Kidney (tissue), 14 donors: ENCODE measurements around the gene TMEM184A. TPM values are rescaled to one million over a fixed set of nuclear protein-coding genes. Genes with fewer than 3 reads are reported as not detected.

Experiments
- DNase-seq, 5 donors: peaks; one replicate each; pipeline ENCODE4 v3.0.0-alpha.2; 2013 to 2020
- FAIRE-seq: peaks from 2 replicates; lab custom pipeline; 2012; peaks lifted over from hg19 to GRCh38; lab: Jason Lieb, UNC
- H3K27ac ChIP-seq, 2 donors: one replicate each; pipeline ENCODE4 v1.7.0; 2013; ENCODE audit warnings: low read depth in 2 of 2, low read length in 2 of 2, inconsistent platforms in 1 of 2
- H3K27me3 ChIP-seq: one replicate; pipeline ENCODE4 v1.7.1; 2013; ENCODE audit warnings: low read length, inconsistent platforms; ENCODE audit not compliant: control insufficient read depth, insufficient read depth
- H3K36me3 ChIP-seq, 3 donors: one replicate each; pipeline versions ENCODE4 v1.7.0 to v1.7.1; 2013; ENCODE audit warnings: low read length in 3 of 3, control low read depth in 1 of 3, inconsistent platforms in 1 of 3; ENCODE audit not compliant: insufficient read depth in 3 of 3, control insufficient read depth in 2 of 3
- H3K4me1 ChIP-seq, 3 donors: one replicate each; pipeline versions ENCODE4 v1.7.0 to v1.7.1; 2013; ENCODE audit warnings: low read length in 3 of 3, inconsistent platforms in 1 of 3, low read depth in 1 of 3; ENCODE audit not compliant: control insufficient read depth in 2 of 3, insufficient read depth in 2 of 3
- H3K4me3 ChIP-seq, 3 donors: one replicate each; pipeline versions ENCODE4 v1.7.0 to v1.8.1; 2013; ENCODE audit warnings: low read length in 3 of 3, control low read depth in 1 of 3, inconsistent platforms in 1 of 3
- H3K9ac ChIP-seq, 3 donors: one replicate each; pipeline versions ENCODE4 v1.7.0 to v1.7.1; 2013; ENCODE audit warnings: low read length in 3 of 3, control low read depth in 1 of 3, inconsistent platforms in 1 of 3
- H3K9me3 ChIP-seq, 3 donors: one replicate each; pipeline versions ENCODE4 v1.7.0 to v1.7.1; 2013; ENCODE audit warnings: low read length in 3 of 3, control low read depth in 1 of 3, inconsistent platforms in 1 of 3; ENCODE audit not compliant: control insufficient read depth in 2 of 3, insufficient read depth in 1 of 3
- intact Hi-C: fragments of 100-400 bp; cut with DNase I; formaldehyde crosslinking; loops from one replicate; pipeline ENCODE4 v1.11.1; 2022
- polyA plus RNA-seq: library from polyadenylated mRNA; stranded (reverse); fragments of 350-450 nt; fragmentation: Illumina TruSeq; extraction: RNeasy Lipid Tissue Mini Kit (QIAGEN cat#74804); gene quantifications from one replicate; pipeline ENCODE4 v1.2.3, GENCODE V29; 2014; ENCODE audit warnings: low read depth, low replicate concordance; ENCODE audit not compliant: insufficient read depth
- total RNA-seq: library from RNA; stranded (reverse); fragmentation: NEBNext Ultra II Directional; extraction: Animal tissue kit (Norgen Biotek cat#: 25700); gene quantifications from one replicate; pipeline ENCODE4 v1.2.1, GENCODE V29; 2021
- TF ChIP-seq, protein P1 (sequence below): IDR thresholded peaks from 3 replicates; pipeline ENCODE4 v1.5.1; 2012; ENCODE audit warnings: mild to moderate bottlenecking, moderate library complexity, borderline replicate concordance; ENCODE audit not compliant: insufficient read depth; ENCODE audit errors: extremely low read depth
- donor health status: control.
- donor health status: control.
- donor health status: control.
- donor health status: control.
- donor health status: control.
- donor health status: DM: yes; HTN: yes; CAD: no.
- donor health status: Normal renal cell carcinoma (clear cell type).

The TMEM184A gene
- total and polyA plus RNA-seq, 2 donors from 2014 or later: 6.8 to 11.0 TPM

GRCh38 chr7:1558841-1559625 lies 3.0 kb upstream of the TMEM184A start:
- H3K27ac ChIP-seq: no peak overlapping the region
- DNase-seq: peak in 2 of 5 donors; percentile 57 to 77
- TF ChIP-seq, protein P1, sequence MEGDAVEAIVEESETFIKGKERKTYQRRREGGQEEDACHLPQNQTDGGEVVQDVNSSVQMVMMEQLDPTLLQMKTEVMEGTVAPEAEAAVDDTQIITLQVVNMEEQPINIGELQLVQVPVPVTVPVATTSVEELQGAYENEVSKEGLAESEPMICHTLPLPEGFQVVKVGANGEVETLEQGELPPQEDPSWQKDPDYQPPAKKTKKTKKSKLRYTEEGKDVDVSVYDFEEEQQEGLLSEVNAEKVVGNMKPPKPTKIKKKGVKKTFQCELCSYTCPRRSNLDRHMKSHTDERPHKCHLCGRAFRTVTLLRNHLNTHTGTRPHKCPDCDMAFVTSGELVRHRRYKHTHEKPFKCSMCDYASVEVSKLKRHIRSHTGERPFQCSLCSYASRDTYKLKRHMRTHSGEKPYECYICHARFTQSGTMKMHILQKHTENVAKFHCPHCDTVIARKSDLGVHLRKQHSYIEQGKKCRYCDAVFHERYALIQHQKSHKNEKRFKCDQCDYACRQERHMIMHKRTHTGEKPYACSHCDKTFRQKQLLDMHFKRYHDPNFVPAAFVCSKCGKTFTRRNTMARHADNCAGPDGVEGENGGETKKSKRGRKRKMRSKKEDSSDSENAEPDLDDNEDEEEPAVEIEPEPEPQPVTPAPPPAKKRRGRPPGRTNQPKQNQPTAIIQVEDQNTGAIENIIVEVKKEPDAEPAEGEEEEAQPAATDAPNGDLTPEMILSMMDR: no peak

GRCh38 chr7:1558181-1558811 lies 2.3 kb upstream of the TMEM184A start:
- intact Hi-C loops: no loop called here
- no peaks in the 10 kb centered on the region for H3K27me3 ChIP-seq
- H3K9me3 ChIP-seq: no peaks in the 10 kb centered on the region
- DNase-seq (peak; percentile 57 to 79 (median 66)), FAIRE-seq (no peak)
- TF ChIP-seq, protein P1: peak; percentile 7
- H3K4me3 ChIP-seq: no peak overlapping the region
- H3K27ac ChIP-seq: no peak overlapping the region
- peak overlapping the region in 1 of 3 donors; percentile 26 for H3K9ac ChIP-seq
- peaks cover 0 to 17% (median 11%) of the 10 kb centered on the region in 3 donors for H3K4me1 ChIP-seq
- no peaks in the 10 kb centered on the region for H3K36me3 ChIP-seq

More at GRCh38 chr7:1558841-1559625, 3.0 kb upstream of the TMEM184A start:
- H3K9me3 ChIP-seq: no peaks in the 10 kb centered on the region
- intact Hi-C loops: no loop called here
- peaks cover 0 to 17% (median 11%) of the 10 kb centered on the region in 3 donors for H3K4me1 ChIP-seq
- peak overlapping the region in 1 of 3 donors; percentile 26 for H3K9ac ChIP-seq
- no peak overlapping the region for H3K4me3 ChIP-seq
- no peak for FAIRE-seq
- no peaks in the 10 kb centered on the region for H3K27me3 ChIP-seq
- H3K36me3 ChIP-seq: no peaks in the 10 kb centered on the region

- TF ChIP-seq, protein P1: no peak
- H3K36me3 ChIP-seq: no peaks in the 10 kb centered on the region
- intact Hi-C loops: no loop called here
- H3K9ac ChIP-seq: no peak overlapping the region
- H3K9me3 ChIP-seq: no peaks in the 10 kb centered on the region
- FAIRE-seq (no peak), DNase-seq (peak in 2 of 5 donors; percentile 47 to 60)
- H3K27ac ChIP-seq: no peak overlapping the region
- H3K4me3 ChIP-seq: no peak overlapping the region
- peaks cover 0 to 17% (median 11%) of the 10 kb centered on the region in 3 donors for H3K4me1 ChIP-seq
- no peaks in the 10 kb centered on the region for H3K27me3 ChIP-seq
Observed at GRCh38 chr7:1557771-1558170, 1.8 kb upstream of the TMEM184A start.
